ENCODE data around the gene ITGA2.

The ITGA2 gene

DNA sequence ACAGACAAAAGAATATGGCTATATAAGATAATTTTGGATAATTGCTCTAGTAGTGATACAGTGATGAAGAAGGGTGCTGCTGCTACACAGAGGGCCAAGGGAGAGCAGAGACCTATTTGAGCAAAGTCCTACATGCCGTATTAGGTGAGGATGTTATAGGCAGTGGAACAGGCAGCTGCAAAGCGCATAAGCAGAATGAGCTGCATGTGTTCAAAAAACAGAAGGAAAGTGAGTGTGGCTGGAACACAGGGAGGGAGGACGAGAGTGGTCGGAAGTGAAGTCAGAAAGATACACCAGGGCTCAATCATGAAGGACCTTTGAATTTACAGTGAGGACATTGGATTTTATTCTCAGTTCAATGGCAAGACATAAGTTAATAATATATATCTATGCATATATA is 35.4 kb downstream of the ITGA2 start:
- no peak for TF ChIP-seq POLR2A (IDR thresholded peaks at IDR 0.05; ENCODE audit: extremely low read depth, insufficient read length)
- TF ChIP-seq, protein P1, sequence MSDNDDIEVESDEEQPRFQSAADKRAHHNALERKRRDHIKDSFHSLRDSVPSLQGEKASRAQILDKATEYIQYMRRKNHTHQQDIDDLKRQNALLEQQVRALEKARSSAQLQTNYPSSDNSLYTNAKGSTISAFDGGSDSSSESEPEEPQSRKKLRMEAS (IDR thresholded peaks at IDR 0.05; ENCODE audit: low read depth, low read length): no peak
- TF ChIP-seq MYC (IDR thresholded peaks at IDR 0.05; ENCODE audit: low read depth, low read length): no peak
- TF ChIP-seq, protein P2, sequence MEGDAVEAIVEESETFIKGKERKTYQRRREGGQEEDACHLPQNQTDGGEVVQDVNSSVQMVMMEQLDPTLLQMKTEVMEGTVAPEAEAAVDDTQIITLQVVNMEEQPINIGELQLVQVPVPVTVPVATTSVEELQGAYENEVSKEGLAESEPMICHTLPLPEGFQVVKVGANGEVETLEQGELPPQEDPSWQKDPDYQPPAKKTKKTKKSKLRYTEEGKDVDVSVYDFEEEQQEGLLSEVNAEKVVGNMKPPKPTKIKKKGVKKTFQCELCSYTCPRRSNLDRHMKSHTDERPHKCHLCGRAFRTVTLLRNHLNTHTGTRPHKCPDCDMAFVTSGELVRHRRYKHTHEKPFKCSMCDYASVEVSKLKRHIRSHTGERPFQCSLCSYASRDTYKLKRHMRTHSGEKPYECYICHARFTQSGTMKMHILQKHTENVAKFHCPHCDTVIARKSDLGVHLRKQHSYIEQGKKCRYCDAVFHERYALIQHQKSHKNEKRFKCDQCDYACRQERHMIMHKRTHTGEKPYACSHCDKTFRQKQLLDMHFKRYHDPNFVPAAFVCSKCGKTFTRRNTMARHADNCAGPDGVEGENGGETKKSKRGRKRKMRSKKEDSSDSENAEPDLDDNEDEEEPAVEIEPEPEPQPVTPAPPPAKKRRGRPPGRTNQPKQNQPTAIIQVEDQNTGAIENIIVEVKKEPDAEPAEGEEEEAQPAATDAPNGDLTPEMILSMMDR (IDR thresholded peaks at IDR 0.05; ENCODE audit: low read depth, low read length): no peak
- DNase-seq (ENCODE audit: low read depth): no peak
- H3K4me3 ChIP-seq (ENCODE audit: low read depth, low read length): no peak overlapping the region

- no peak for DNase-seq (ENCODE audit: low read depth)
- no peak overlapping the region for H3K4me3 ChIP-seq (ENCODE audit: low read depth, low read length)
- TF ChIP-seq POLR2A (IDR thresholded peaks at IDR 0.05; ENCODE audit: extremely low read depth, insufficient read length) (no peak), MYC (IDR thresholded peaks at IDR 0.05; ENCODE audit: low read depth, low read length) (no peak)
- TF ChIP-seq, protein P2 (IDR thresholded peaks at IDR 0.05; ENCODE audit: low read depth, low read length): no peak
- TF ChIP-seq, protein P1 (IDR thresholded peaks at IDR 0.05; ENCODE audit: low read depth, low read length): no peak
Observed at GRCh38 chr5:53025487-53025886, 36.3 kb downstream of the ITGA2 start.

- no peak for DNase-seq (ENCODE audit: low read depth)
- TF ChIP-seq POLR2A (IDR thresholded peaks at IDR 0.05; ENCODE audit: extremely low read depth, insufficient read length) (no peak), MYC (IDR thresholded peaks at IDR 0.05; ENCODE audit: low read depth, low read length) (no peak)
- TF ChIP-seq, protein P1 (IDR thresholded peaks at IDR 0.05; ENCODE audit: low read depth, low read length): no peak
- TF ChIP-seq, protein P2 (IDR thresholded peaks at IDR 0.05; ENCODE audit: low read depth, low read length): no peak
- no peak overlapping the region for H3K4me3 ChIP-seq (ENCODE audit: low read depth, low read length)
Observed at GRCh38 chr5:53027913-53028312, 38.8 kb downstream of the ITGA2 start.

- no peak overlapping the region for H3K4me3 ChIP-seq (ENCODE audit: low read depth, low read length)
- TF ChIP-seq, protein P2 (IDR thresholded peaks at IDR 0.05; ENCODE audit: low read depth, low read length): no peak
- TF ChIP-seq POLR2A (IDR thresholded peaks at IDR 0.05; ENCODE audit: extremely low read depth, insufficient read length): no peak
- TF ChIP-seq MYC (IDR thresholded peaks at IDR 0.05; ENCODE audit: low read depth, low read length): no peak
- TF ChIP-seq, protein P1 (IDR thresholded peaks at IDR 0.05; ENCODE audit: low read depth, low read length): no peak
- no peak for DNase-seq (ENCODE audit: low read depth)
Observed at GRCh38 chr5:53029608-53030007, 40.5 kb downstream of the ITGA2 start.

DNA sequence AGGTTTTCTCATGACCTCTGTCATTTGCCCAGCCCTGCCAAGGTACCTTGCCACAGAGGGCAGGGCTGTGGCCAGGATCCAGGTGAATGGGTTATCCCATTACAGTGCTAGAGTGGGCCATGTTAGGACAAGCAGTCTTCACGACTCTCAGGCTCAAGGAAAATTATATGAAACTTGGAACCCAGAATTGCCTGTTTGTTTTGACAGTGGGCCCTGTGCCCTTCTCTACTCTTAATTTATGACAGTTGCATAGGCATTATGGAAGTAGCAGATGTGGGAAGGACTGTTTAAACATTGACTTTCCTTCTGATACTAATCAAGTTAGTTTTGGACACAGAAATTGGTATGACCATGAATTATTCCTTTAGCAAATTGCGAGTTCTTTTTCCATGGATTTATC is 41.7 kb downstream of the ITGA2 start:
- no peak for TF ChIP-seq MYC (IDR thresholded peaks at IDR 0.05; ENCODE audit: low read depth, low read length)
- TF ChIP-seq, protein P1 (IDR thresholded peaks at IDR 0.05; ENCODE audit: low read depth, low read length): no peak
- TF ChIP-seq POLR2A (IDR thresholded peaks at IDR 0.05; ENCODE audit: extremely low read depth, insufficient read length): no peak
- TF ChIP-seq, protein P2 (IDR thresholded peaks at IDR 0.05; ENCODE audit: low read depth, low read length): no peak
- no peak for DNase-seq (ENCODE audit: low read depth)
- H3K4me3 ChIP-seq (ENCODE audit: low read depth, low read length): no peak overlapping the region

Data from NB4 (cell line).